SK-N-MC (cell line): ENCODE data around the gene TUBA8.

Source experiments
- EZH2 ChIP-seq: fragments of 200-600 bp; sonication (generic); IDR thresholded peaks from one replicate; pipeline ENCODE4 v1.6.1; 2017; ENCODE audit warnings: antibody characterized with exemption
- FOXP2 ChIP-seq: optimal IDR thresholded peaks from 2 replicates; pipeline ENCODE3; 2011; ENCODE audit warnings: mild to moderate bottlenecking, moderate library complexity; ENCODE audit not compliant: insufficient read depth; ENCODE audit errors: extremely low read length, control extremely low read depth
- POLR2AphosphoS5 ChIP-seq: IDR thresholded peaks from 2 replicates; pipeline ENCODE4 v1.6.1; 2012; ENCODE audit warnings: mild to moderate bottlenecking, low read depth, low read length, borderline replicate concordance

- TF ChIP-seq EZH2 = no peak
- TF ChIP-seq POLR2AphosphoS5 = no peak
- TF ChIP-seq FOXP2 = no peak
These were observed 9.8 kb upstream of the TUBA8 start for GRCh38 chr22:18100781-18101180.
